ENCODE data around the gene PPL.
"Not testable (repeated sequence)": the region's sequence is repeated elsewhere in the genome, so short reads cannot be mapped to it uniquely, and the experiment has no call there.

The PPL gene

DNA sequence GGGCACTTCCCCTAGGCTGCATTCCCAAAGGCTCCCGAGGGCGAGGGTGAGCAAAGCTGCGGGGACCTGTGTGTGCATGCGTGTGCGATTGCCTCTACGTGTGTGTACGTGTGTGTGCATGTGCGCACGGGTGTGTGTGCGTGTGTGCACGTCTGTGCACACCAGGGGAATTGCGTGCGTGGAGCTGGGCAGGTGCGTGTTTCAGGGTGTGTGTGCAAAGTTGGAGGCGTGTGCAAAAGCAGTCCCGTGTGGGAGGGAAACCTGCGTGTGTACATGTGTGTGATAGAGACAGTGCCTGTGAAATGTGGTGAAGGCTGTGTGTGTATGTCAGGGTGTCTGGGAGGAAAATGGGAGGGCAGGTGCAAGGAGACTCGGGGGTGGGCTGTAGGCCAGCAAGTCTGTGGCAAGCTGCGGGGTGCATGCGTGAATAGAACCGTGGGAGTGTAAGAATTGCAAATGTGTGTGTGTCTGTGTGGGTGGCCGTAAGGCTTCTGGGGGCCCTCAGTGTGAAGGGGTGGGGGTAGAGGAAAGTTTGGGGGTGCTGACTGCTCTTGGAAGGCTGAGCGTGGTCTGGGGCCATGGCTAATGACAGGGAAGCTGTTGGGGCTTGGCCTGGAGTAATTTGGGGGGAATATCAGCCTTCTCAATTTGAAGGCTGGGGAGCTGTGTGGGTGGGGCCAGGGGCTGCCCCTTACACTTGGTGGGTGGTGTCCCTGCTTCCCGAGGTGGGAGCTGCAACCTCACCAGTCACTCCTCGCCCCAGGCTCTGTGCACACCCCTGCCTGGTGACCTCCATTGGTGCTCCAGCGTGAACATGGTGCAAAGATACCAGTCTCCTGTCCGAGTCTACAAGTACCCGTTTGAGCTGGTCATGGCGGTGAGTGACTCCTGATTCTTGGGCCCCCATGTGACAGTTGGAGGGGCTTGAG is 21.8 kb upstream of the PPL start:
- DNase-seq (ENCODE audit: low read depth in 2 of 2), result no peak

DNA sequence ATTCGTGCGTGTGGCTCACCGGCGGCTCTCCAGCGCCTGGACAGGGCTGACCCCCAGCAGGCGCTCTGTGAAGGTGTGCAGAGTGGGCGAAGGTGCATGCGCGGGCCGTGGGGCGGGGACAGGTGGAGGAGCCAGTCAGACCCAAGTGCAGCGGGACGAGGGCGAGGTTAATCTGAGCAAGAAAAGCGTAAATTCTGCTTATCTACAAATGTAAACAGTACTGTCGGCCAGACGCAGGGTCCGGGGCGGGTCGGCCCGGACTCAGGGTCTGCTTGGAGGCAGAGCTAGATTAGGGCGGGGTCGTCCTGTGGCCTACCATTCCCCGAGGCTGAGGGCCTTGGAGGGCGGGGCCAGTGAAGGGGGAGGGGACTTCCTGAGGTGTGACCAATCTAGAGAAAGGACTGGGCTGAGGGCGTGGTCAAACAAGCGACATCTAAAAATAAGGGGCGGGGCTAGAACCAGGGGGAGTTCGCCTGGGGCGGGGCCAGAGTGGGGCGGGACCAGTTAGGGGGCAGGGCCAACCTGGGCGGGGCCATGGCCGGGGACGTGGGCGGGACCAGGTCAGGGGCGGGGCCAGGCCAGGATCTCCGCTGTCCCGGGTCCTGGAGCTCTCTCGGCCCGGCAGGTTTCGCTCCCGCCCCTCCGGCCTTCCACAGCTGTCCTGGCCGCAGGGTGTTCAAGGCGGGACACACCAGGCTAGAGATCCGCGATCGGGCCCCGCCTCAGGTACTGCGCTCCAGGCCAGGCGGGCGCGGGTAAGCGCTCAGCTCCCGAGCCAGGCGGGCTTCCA is 21.0 kb upstream of the PPL start, which contains the start of gene SEC14L5:
SEC14L5 (plus strand) TSS at position 611 of the 790 bp plus-strand sequence. CDS start 994 bp downstream, outside the sequence.
- peak; percentile 91 for DNase-seq (ENCODE audit: low read depth in 2 of 2)

GRCh38 chr16:4957420-4957719 is 20.4 kb upstream of the PPL start:
- no peak for DNase-seq (ENCODE audit: low read depth in 2 of 2)

GRCh38 chr16:4954714-4955113 is 17.8 kb upstream of the PPL start:
- no peak for DNase-seq (ENCODE audit: low read depth in 2 of 2)

DNA sequence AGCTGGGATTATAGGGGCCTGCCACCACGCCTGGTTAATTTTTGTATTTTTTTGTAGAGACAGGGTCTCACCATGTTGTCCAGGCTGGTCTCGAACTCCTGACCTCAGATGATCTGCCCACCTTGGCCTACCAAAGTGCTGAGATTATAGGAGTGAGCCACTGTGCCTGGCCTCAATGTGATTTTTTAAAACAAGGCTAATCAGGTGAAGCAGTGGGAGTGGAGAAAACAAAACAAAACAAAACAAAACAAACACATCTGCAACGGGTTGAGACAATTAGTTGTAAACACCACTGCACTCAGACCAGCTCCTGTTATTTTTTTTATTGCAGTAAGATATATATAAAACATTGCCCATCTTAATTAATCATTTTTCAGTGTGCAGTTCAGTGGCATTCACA is 14.6 kb upstream of the PPL start:
- DNase-seq (ENCODE audit: low read depth in 2 of 2), result not testable (repeated sequence)

DNA sequence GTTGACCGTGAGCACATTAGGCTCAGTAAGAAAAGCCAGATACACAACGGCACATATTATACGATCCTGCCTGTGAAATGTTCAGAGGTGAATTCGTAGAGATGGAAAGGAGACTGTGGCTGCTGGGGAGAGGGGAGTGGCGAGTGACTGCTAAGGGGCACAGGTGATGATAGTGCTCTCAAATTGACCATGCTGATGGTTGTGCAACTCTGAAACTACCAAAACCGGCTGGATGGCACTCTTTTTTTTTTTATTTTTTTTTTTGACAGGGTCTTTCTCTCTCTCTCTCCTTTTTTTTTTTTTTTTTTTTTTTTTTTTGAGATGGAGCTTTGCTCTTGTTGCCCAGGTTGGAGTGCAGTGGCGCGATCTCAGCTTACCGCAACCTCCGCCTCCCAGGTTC is 13.0 kb upstream of the PPL start:
- no peak for DNase-seq (ENCODE audit: low read depth in 2 of 2)

DNA sequence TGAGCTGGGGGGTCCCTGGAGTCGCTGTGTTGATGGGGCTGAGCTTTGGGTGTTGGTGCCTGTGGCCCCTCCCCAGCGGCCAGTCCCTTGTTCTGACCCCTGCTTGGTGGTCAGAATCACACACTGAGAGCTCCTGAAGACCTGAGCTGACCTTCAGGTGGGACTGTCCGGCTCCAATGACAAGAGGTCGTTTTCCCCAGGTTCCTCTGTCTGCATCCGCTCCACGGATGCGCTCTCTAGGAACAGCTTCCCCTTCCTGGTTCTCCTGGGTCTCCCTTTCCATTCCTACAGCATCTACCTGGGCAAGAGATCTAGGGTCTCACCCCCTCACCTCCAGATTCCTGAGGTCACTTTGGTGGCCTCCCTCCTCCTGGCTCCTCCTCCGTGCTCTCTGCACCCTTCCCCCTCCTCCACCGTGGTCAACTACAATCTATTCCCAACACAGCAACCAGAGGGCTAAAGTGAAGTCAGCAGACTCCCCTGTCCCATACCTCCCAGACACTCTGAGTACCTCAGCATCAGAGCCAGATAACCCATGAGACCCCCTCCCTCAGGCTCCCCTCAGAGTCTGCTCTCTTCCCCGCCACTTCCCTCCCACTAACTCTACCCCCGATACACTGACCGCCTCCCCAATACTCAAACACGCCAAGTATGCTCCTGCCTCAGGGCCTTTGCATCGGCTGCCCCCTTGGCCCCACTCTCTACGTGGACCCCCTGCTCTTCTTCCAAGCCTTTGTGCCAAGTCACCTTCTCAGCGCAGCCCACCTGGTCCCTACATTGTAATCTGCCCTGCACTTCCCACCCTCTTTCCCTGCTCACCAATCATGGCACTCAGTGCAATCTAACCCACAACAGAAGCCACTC is 12.2 kb upstream of the PPL start:
- no peak for DNase-seq (ENCODE audit: low read depth in 2 of 2)

- no peak for DNase-seq (ENCODE audit: low read depth in 2 of 2)
Observed at GRCh38 chr16:4947722-4948503, 11.0 kb upstream of the PPL start.

GRCh38 chr16:4946917-4947316 is 10.0 kb upstream of the PPL start:
- no peak for DNase-seq (ENCODE audit: low read depth in 2 of 2)

DNA sequence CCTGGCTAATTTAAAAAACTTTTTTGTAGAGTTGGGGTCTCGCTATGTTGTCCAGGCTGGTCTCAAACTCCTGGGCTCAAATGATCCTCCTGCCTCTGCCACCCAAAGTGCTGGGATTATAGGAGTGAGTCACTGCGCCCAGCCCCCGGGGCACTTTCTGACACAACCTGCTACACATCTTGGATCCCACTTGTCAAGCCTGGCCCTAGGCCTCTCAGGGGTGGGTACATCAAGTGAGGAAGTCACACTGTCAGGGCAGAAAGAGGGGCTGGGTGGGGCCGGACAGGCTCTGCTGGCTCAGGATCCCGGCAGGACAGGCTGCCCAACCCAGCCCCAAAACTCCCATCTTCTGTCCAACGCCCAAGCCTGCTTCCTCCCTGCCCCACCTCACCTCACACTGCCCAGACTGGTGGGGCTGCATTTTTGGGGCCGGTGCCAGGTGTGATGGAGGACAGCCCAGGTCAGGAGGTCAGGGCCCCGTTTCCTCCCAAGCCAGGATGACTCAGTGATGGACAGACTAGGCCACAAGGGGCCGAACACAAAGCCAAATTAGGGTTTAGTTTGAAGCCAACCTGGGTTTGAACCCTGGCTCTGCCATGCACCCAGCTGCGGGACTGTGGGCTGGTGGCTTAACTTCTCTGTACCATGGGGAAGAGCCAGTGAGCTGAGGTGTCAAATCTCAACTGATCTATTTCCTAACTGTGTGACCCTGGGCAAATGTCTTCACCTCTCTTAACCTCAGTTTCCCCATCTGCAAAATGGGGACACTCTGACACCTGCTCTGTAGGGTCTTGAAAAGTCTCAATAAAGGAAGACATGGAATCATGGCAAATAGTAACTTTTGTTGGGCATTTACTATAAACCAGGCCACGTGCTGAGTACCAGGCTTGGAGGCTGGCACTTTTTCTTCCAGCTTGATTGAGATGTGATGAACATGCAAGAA is 8.9 kb upstream of the PPL start:
- no peak for DNase-seq (ENCODE audit: low read depth in 2 of 2)

GRCh38 chr16:4944333-4945281 is 7.7 kb upstream of the PPL start:
- DNase-seq (ENCODE audit: low read depth in 2 of 2), result peak; percentile 90 to 92

- no peak for DNase-seq (ENCODE audit: low read depth in 2 of 2)
Observed at GRCh38 chr16:4942481-4942880, 5.5 kb upstream of the PPL start.

DNA sequence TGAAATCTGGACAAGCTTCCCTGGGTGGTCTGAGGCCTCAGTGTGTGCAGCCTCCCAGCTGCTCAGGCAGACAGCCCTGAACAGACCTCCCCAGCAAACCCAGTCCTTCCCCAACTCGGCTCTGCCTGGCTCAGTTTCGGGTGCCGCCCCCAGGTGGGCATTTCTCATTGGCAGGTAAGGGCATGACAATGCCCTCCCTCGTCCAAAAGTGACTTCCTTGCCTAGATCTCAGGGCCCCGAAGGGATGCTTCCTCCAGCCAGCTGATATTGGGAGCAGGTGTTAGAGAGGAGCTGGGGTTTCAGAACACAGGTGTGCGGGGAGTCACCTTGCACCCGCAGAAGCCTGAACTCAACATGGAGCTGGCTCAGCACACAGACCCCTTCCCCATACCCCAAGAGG is 3.8 kb upstream of the PPL start:
- DNase-seq (ENCODE audit: low read depth in 2 of 2), result no peak

- no peak for DNase-seq (ENCODE audit: low read depth in 2 of 2)
Observed at GRCh38 chr16:4938683-4939030, 1.7 kb upstream of the PPL start.

DNA sequence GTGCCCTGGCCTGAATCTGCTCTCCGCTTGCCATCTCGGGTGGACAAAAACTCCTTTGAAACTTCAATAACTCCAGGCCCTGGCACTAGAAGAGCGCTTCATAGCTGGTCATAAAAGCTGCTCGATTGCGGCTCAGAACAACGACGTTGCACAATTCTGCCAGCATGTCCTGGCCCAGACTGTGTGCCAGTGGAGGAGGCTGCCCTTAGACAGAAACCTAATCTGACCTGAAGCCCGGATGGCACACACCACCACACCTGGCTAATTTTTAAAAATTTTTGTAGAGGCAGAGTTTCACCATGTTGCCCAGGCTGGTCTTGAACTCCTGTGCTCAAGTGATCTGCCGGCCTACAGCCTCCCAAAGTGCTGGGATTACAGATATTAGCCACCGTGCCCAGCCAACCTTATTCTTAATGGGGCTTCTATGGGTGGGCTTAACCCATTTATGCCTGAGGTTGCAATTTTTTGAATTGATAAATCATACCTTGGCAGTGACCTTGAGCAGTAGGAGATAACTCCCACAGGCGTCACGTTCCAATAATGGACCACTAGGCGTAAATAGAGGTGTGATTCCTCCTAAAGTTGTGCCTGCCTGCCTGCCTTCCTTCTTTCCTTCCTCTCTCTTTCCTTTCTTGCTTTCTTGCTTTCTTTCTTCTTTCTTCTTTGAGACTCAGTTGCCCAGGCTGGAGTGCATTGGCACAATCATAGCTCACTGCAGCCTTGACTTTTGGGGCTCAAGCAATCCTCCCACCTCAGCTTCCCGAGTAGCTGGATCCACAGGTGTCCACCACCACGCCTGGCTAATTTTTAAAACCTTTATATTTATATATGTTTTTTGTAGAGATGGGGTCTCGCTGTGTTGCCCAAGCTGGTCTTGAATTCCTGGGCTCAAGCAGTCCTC is 1.1 kb upstream of the PPL start:
- no peak for DNase-seq (ENCODE audit: low read depth in 2 of 2)

DNA sequence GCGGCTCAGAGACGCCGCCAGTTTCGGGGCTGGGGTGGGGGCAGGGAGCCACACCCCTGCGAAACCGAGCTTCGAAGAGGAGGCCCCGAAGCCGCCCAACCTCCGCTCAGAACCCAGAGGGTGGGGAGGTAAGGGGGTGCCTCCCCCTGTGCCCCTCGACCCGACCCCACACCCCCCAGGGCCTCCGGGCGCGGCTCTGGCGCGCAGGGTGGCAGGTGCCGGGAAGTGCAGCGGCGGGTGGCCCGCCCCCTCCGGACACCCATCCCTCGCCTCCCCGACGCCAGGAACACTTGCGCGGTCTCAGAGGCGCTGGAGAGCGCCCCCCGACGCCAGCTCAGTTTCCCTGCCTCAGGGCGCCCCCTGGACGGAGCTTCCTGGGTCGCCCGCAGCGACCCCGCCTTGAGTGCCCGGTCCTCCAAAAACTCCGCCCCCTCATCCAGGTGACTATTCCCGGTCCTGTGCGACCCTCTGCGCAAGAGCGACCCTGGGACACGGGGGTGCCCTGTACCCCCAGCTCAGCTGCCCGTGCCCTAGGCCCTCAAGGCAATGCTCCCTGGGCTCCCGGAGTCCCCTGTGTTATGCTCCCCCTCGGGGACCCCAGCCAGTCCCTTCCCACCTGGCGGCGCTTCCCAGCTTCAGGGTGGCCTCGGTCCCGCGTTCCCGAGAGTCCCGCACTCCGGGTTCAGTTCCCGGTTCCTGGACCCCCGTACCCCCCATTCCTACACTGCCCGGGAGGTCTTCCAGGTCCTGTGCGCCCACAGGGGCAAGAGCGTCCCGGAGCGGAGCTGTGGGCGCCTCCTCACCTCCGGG is 562 bp downstream of the PPL start:
- no peak for DNase-seq (ENCODE audit: low read depth in 2 of 2)

DNA sequence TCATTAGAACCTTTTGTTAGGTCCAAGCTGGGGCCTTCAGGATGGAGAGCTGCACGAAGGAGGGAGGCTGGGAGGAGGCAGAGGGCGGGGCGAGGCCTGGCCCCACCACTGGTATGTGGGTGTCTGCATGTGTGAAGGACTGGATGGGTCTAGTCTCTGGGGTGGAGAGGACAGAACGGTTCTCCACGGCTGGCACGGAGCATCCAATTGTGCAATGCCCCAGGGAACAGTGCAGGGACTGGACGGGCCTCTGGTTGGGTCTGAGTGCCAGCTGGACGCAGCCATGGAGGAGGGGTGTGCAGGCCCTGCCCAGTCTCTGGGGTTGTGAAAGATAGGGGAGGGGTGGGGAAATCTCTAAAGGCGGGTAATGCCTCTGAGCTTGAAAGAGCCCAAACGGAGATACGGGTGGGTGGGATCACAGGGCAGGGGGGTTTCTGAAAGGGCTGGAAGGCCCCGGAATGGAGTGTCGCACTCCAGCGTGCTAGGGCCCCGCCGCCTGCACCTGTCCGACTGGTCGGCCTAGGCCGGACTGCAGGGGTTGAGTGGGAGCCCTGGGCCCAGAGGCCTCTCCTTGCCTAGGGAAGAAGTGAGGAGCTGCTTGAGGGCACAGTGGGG is 1.6 kb downstream of the PPL start:
- no peak for DNase-seq (ENCODE audit: low read depth in 2 of 2)

All from fibroblast of skin of left biceps (primary cell).